ENCODE data around the gene KIF17. TPM values are rescaled to one million over a fixed set of nuclear protein-coding genes. Genes with fewer than 3 reads are reported as not detected.

Gene KIF17
- total RNA-seq, 1 donor from 2014 or later = 0.40 TPM

GRCh38 chr1:20640183-20640597 is 77.6 kb downstream of the KIF17 start:
- H3K27ac Mint-ChIP-seq = no peak overlapping the region
- no peaks in the 10 kb centered on the region for H3K9me3 Mint-ChIP-seq
- DNase-seq (ENCODE audit: low spot score in 2 of 2, unreplicated experiment in 2 of 2) = peak in 1 of 2 experiments; percentile 57
- H3K36me3 Mint-ChIP-seq = peaks cover 37% of the 10 kb centered on the region
- no peaks in the 10 kb centered on the region for H3K27me3 Mint-ChIP-seq (ENCODE audit: low read depth)
- H3K4me1 Mint-ChIP-seq = no peaks in the 10 kb centered on the region
- no peak overlapping the region for H3K4me3 Mint-ChIP-seq
- TF ChIP-seq CTCF (IDR thresholded peaks at IDR 0.05; ENCODE audit: unreplicated experiment) = peak; percentile 88

GRCh38 chr1:20636785-20637347 is 80.9 kb downstream of the KIF17 start:
- no peak for DNase-seq (ENCODE audit: low spot score in 2 of 2, unreplicated experiment in 2 of 2)
- H3K27ac Mint-ChIP-seq = no peak overlapping the region
- H3K36me3 Mint-ChIP-seq = peaks cover 25% of the 10 kb centered on the region
- H3K9me3 Mint-ChIP-seq = no peaks in the 10 kb centered on the region
- H3K4me3 Mint-ChIP-seq = no peak overlapping the region
- no peak for TF ChIP-seq CTCF (IDR thresholded peaks at IDR 0.05; ENCODE audit: unreplicated experiment)
- peaks cover 15% of the 10 kb centered on the region for H3K4me1 Mint-ChIP-seq
- H3K27me3 Mint-ChIP-seq (ENCODE audit: low read depth) = no peaks in the 10 kb centered on the region

- Mint-ChIP-seq H3K4me1 (peaks cover 15% of the 10 kb centered on the region), H3K4me3 (peak overlapping the region; percentile 88), H3K27ac (peak overlapping the region; percentile 96), H3K9me3 (no peaks in the 10 kb centered on the region), H3K27me3 (ENCODE audit: low read depth) (no peaks in the 10 kb centered on the region), H3K36me3 (peaks cover 13% of the 10 kb centered on the region)
- no peak for DNase-seq (ENCODE audit: low spot score in 2 of 2, unreplicated experiment in 2 of 2)
- TF ChIP-seq CTCF (IDR thresholded peaks at IDR 0.05; ENCODE audit: unreplicated experiment) = no peak
Observed at GRCh38 chr1:20634594-20635084, 83.2 kb downstream of the KIF17 start.

GRCh38 chr1:20634065-20634593 is 83.7 kb downstream of the KIF17 start:
- Mint-ChIP-seq H3K4me1 (peaks cover 15% of the 10 kb centered on the region), H3K4me3 (peak overlapping the region; percentile 88), H3K27me3 (ENCODE audit: low read depth) (no peaks in the 10 kb centered on the region), H3K36me3 (peaks cover 9% of the 10 kb centered on the region), H3K27ac (peak overlapping the region; percentile 96), H3K9me3 (no peaks in the 10 kb centered on the region)
- TF ChIP-seq CTCF (IDR thresholded peaks at IDR 0.05; ENCODE audit: unreplicated experiment) = no peak
- no peak for DNase-seq (ENCODE audit: low spot score in 2 of 2, unreplicated experiment in 2 of 2)

- peak within 1 kb of the TSS; percentile 88 for H3K4me3 Mint-ChIP-seq
- H3K9me3 Mint-ChIP-seq = no peaks in the 10 kb centered on the region
- TF ChIP-seq CTCF (IDR thresholded peaks at IDR 0.05; ENCODE audit: unreplicated experiment) = peak; percentile 98
- peaks cover 4% of the 10 kb centered on the region for H3K36me3 Mint-ChIP-seq
- peak; percentile 69 to 95 for DNase-seq (ENCODE audit: low spot score in 2 of 2, unreplicated experiment in 2 of 2)
- peaks cover 15% of the 10 kb centered on the region for H3K4me1 Mint-ChIP-seq
- peaks cover 1% of the 10 kb centered on the region for H3K27me3 Mint-ChIP-seq (ENCODE audit: low read depth)
- peak within 1 kb of the TSS; percentile 96 for H3K27ac Mint-ChIP-seq
Observed at GRCh38 chr1:20633190-20634064, 84.4 kb downstream of the KIF17 start, which contains the start of gene PINK1. Gene PINK1 (plus strand): TSS chr1:20633458. CDS start chr1:20633549, 91 bp downstream.
